Measurements from ENCODE around the gene ACAA2. TPM values are rescaled to one million over a fixed set of nuclear protein-coding genes. Genes with fewer than 3 reads are reported as not detected.

The ACAA2 gene
- polyA plus RNA-seq, 3 donors = 20.8 to 109 (median 97.6) TPM

- Mint-ChIP-seq H3K4me1 (no peaks in the 10 kb centered on the region), H3K27ac (no peak overlapping the region), H3K9me3 (peaks cover 3 to 14% (median 10%) of the 10 kb centered on the region in 7 donors), H3K4me3 (no peak overlapping the region), H3K27me3 (ENCODE audit: low read depth in 3 of 3) (peaks cover 4 to 10% (median 9%) of the 10 kb centered on the region in 3 donors), H3K36me3 (no peaks in the 10 kb centered on the region)
- no peak overlapping the region for H3K4me3 ChIP-seq (replicated peaks in 1 of 3; ENCODE audit: low read depth in 2 of 3, low read length in 3 of 3)
- peaks cover 0 to 4% of the 10 kb centered on the region in 2 donors for H3K27me3 ChIP-seq (ENCODE audit: control insufficient read depth in 2 of 2, insufficient read depth in 2 of 2, low read length in 2 of 2)
- DNase-seq = no peak
- no peaks in the 10 kb centered on the region for H3K79me2 ChIP-seq (ENCODE audit: insufficient read depth, low read length)
- H3K4me1 ChIP-seq (ENCODE audit: control insufficient read depth in 1 of 2, insufficient read depth in 2 of 2, low read length in 2 of 2) = no peaks in the 10 kb centered on the region
- H3K27ac ChIP-seq (ENCODE audit: low read depth in 1 of 2, low read length in 2 of 2) = no peak overlapping the region
- H3K4me2 ChIP-seq (replicated peaks; ENCODE audit: extremely low read depth, low read length, poor library complexity, severe bottlenecking) = no peak overlapping the region
- H4K20me1 ChIP-seq (ENCODE audit: insufficient read depth, low read length) = no peaks in the 10 kb centered on the region
- TF ChIP-seq CTCF (IDR thresholded peaks at IDR 0.05) = no peak
- 93% methylated on average over 3 of the region's 4 CpGs for WGBS (ENCODE audit: insufficient coverage)
- H2AFZ ChIP-seq (ENCODE audit: insufficient read depth, low read depth, low read length, poor library complexity, severe bottlenecking) = no peak overlapping the region
- intact Hi-C loops (cut with micrococcal nuclease) = no loop called here
- no peaks in the 10 kb centered on the region for H3K36me3 ChIP-seq (replicated peaks in 1 of 2; ENCODE audit: control insufficient read depth in 1 of 2, insufficient read depth in 2 of 2, low read length in 2 of 2)
- peaks cover 5 to 7% of the 10 kb centered on the region in 2 donors for H3K9me3 ChIP-seq (replicated peaks in 1 of 2; ENCODE audit: control insufficient read depth in 1 of 2, insufficient read depth in 1 of 2, low read length in 2 of 2)
- H3K9ac ChIP-seq (ENCODE audit: insufficient read depth, low read length, poor library complexity, severe bottlenecking) = no peak overlapping the region
These were observed 20.5 kb upstream of the ACAA2 start for GRCh38 chr18:49833814-49834213.

- H3K36me3 Mint-ChIP-seq = no peaks in the 10 kb centered on the region
- peaks cover 10 to 27% (median 22%) of the 10 kb centered on the region in 7 donors for H3K9me3 Mint-ChIP-seq
- no peaks in the 10 kb centered on the region for H3K36me3 ChIP-seq (replicated peaks in 1 of 2; ENCODE audit: control insufficient read depth in 1 of 2, insufficient read depth in 2 of 2, low read length in 2 of 2)
- no peak overlapping the region for H2AFZ ChIP-seq (ENCODE audit: insufficient read depth, low read depth, low read length, poor library complexity, severe bottlenecking)
- 100% methylated on average over 1 of the region's 2 CpGs for WGBS (ENCODE audit: insufficient coverage)
- no peak overlapping the region for H3K9ac ChIP-seq (ENCODE audit: insufficient read depth, low read length, poor library complexity, severe bottlenecking)
- no peak overlapping the region for H3K4me3 ChIP-seq (replicated peaks in 1 of 3; ENCODE audit: low read depth in 2 of 3, low read length in 3 of 3)
- no peak overlapping the region for H3K27ac ChIP-seq (ENCODE audit: low read depth in 1 of 2, low read length in 2 of 2)
- no peak overlapping the region for H3K4me2 ChIP-seq (replicated peaks; ENCODE audit: extremely low read depth, low read length, poor library complexity, severe bottlenecking)
- TF ChIP-seq CTCF (IDR thresholded peaks at IDR 0.05) = no peak
- peaks cover 4 to 13% (median 12%) of the 10 kb centered on the region in 3 donors for H3K27me3 Mint-ChIP-seq (ENCODE audit: low read depth in 3 of 3)
- H3K9me3 ChIP-seq (replicated peaks in 1 of 2; ENCODE audit: control insufficient read depth in 1 of 2, insufficient read depth in 1 of 2, low read length in 2 of 2) = peaks cover 7 to 9% of the 10 kb centered on the region in 2 donors
- H4K20me1 ChIP-seq (ENCODE audit: insufficient read depth, low read length) = no peaks in the 10 kb centered on the region
- intact Hi-C loops (cut with micrococcal nuclease) = no loop called here
- H3K27ac Mint-ChIP-seq = no peak overlapping the region
- no peaks in the 10 kb centered on the region for H3K4me1 Mint-ChIP-seq
- DNase-seq = no peak
- H3K4me1 ChIP-seq (ENCODE audit: control insufficient read depth in 1 of 2, insufficient read depth in 2 of 2, low read length in 2 of 2) = no peaks in the 10 kb centered on the region
- peaks cover 0 to 4% of the 10 kb centered on the region in 2 donors for H3K27me3 ChIP-seq (ENCODE audit: control insufficient read depth in 2 of 2, insufficient read depth in 2 of 2, low read length in 2 of 2)
- H3K4me3 Mint-ChIP-seq = no peak overlapping the region
- no peaks in the 10 kb centered on the region for H3K79me2 ChIP-seq (ENCODE audit: insufficient read depth, low read length)
These were observed 18.9 kb upstream of the ACAA2 start for GRCh38 chr18:49832221-49832647.
